ENCODE data around the gene EBLN2.

EBLN2 gene

DNA sequence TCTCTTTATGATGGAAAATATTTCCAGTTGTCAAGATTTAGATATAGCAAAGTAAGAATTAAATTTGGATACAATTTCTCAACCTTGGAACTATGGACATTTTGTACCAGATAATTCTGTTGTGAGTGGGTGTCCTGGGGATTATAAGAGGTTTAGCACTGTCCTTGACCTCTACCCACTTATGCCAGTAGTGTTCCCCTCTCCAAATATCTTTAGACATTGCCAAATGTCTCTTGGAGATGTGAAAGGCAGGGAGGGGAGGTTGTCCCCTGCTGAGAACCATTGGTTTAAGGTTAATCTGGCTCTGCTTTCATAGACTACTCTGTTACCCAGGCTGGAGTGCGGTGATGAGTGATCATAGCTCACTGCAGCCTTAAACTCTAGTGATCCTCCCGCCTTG is at the start of gene EBLN2:
TSS of gene EBLN2 (plus strand) at position 244 of the 400 bp plus-strand sequence. CDS start 423 bp downstream, outside the sequence.
- no peak for DNase-seq (ENCODE audit: low read depth)

DNA sequence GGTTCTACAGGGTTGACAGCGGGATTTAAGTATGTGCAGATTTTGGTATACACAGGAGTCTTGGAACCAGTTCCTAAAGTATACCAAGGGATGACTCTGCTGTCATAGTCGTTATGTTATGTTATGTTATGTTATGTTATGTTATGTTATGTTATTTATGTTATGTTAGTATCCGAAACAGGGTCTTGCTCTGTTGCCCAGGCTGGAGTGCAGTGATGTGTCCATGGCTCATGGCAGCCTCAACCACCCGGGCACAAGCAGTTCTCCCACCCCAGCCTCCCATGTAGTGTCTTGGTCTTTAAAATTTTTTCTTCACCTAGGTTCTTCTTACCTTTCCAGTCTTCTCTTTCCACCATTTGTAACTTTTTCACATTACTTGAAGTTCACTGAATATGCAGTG is 43.2 kb upstream of the EBLN2 start:
- no peak for DNase-seq (ENCODE audit: low read depth)

- no peak for DNase-seq (ENCODE audit: low read depth)
These were observed 42.5 kb upstream of the EBLN2 start for GRCh38 chr3:73018790-73019441.

DNA sequence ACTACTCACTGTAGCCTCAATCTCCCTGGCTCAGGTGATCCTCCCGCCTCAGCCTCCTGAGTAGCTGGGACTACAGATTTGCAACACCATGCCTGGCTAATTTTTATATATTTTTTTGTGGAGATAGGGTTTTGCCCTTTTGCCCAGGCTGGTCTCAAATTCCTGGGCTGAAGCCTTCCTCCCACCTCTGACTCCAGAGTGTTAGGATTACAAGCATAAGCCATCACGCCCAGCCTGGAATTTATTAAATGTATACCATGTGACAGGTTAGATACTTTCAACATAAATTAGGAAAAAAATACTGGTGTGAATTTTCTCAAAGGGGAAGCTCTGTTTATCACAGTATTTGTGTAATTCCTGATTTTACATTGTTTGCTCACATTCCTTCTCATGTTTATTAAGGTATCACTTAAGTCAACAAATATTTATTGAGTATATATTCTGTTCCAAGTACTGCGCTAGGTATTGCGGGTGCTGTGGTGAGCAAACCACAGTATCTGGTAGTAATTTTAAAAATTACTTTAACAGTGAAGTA is 40.1 kb upstream of the EBLN2 start:
- no peak for DNase-seq (ENCODE audit: low read depth)

DNA sequence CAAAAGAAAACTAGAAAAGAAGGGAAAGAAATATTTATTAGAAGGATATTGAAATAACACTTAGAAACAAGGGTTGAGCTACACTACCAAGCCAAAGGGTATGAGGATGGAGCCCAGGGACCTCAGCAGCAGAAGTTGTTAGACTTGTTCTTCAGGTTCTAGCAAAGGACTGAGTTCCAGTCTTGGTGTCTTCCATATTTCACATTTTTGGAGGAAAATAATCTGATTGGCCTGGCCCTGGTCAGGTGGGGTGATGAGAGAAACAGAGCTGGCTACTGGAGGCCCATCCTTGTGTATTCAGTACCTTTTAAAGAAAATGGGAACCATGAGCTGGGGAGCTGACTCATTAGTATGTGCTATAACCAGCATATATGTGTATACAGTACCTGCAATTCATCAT is 36.6 kb upstream of the EBLN2 start:
- DNase-seq (ENCODE audit: low read depth): no peak

GRCh38 chr3:73026111-73026759 is 35.2 kb upstream of the EBLN2 start:
- no peak for DNase-seq (ENCODE audit: low read depth)

DNA sequence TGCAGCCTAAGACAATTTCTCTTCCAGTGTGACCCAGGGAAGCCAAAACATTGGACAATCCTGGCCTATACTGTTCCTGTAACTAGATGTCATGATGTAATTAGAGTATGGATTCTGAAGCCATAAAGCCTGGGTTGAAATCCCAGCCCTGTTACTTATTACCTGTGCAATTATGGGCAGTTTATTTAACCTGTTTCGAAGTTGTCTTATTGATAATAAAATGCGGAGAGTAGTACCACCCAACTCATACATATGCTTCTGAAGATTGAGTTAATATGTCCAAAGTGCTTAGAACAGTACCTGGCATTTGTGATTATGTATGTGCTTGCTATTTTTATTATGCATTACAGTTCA is 34.7 kb upstream of the EBLN2 start:
- no peak for DNase-seq (ENCODE audit: low read depth)

GRCh38 chr3:73028803-73029202 is 32.7 kb upstream of the EBLN2 start:
- DNase-seq (ENCODE audit: low read depth): no peak

- DNase-seq (ENCODE audit: low read depth): no peak
These were observed 32.1 kb upstream of the EBLN2 start for GRCh38 chr3:73029321-73029796.

- DNase-seq (ENCODE audit: low read depth): no peak
These were observed 31.3 kb upstream of the EBLN2 start for GRCh38 chr3:73030073-73030597.

- DNase-seq (ENCODE audit: low read depth): no peak
These were observed 29.8 kb upstream of the EBLN2 start for GRCh38 chr3:73031573-73032103.

GRCh38 chr3:73036694-73037591 is 24.5 kb upstream of the EBLN2 start:
- no peak for DNase-seq (ENCODE audit: low read depth)

DNA sequence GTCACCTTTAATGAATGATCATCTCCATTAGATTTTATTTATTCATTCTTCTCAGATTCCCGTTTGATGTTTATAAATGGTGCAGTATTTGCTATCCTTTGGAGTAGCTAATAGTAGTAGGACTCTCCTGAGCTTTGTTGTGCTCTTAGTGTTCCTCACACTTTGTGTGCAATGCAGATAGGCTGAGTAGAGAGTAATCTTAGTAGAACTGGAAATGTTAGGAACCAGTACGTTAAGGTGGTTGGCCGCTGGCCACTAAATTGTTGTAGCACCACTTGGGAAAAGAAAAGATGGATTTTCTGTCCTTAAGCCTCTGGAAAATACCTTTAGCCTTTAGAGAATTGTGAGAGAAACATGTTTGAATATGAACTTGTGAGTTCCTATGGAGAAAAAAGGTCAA is 19.9 kb upstream of the EBLN2 start:
- DNase-seq (ENCODE audit: low read depth): no peak

DNA sequence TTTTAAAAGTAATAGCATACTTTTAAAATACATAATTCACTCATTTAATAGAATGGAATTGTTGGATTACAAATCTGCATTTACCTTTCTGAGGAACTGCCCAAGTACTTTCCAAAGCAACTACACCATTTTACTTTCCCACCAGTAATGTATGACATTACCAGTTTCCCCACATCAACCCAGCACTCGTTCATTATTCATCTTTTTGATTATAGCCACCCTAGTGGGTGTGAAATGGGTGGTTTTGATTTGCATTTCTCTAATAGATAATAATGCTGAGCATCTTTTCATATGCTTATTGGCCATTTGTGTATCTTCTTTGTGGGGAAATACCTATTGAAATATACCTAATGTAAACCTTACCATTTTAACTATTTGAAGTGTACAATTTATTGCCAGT is 18.0 kb upstream of the EBLN2 start:
- no peak for DNase-seq (ENCODE audit: low read depth)

GRCh38 chr3:73045391-73045790 is 16.1 kb upstream of the EBLN2 start:
- DNase-seq (ENCODE audit: low read depth): no peak

GRCh38 chr3:73046195-73046594 is 15.3 kb upstream of the EBLN2 start:
- DNase-seq (ENCODE audit: low read depth): no peak

- no peak for DNase-seq (ENCODE audit: low read depth)
These were observed 12.1 kb upstream of the EBLN2 start for GRCh38 chr3:73049319-73049718.

DNA sequence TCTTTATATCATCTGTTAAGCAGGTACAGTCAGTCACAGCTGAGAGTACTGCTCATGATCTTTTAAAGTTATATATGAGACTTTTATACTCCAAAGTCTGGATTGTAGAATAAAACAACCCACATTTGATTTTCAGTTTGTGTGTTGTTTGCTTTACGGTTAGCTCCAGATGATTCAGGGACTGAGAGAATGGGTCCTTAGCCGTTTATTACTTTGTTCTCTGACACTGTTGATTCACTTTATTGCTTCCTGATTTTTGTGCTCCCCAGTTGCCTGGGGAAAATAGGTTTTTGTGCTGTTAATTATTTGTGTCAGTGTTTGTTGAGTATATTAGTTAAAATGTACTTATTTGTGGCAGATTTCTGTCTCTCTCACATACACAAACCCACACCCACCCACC is 8.6 kb upstream of the EBLN2 start:
- DNase-seq (ENCODE audit: low read depth): no peak

- DNase-seq (ENCODE audit: low read depth): no peak
These were observed 5.9 kb upstream of the EBLN2 start for GRCh38 chr3:73055583-73055982.

DNA sequence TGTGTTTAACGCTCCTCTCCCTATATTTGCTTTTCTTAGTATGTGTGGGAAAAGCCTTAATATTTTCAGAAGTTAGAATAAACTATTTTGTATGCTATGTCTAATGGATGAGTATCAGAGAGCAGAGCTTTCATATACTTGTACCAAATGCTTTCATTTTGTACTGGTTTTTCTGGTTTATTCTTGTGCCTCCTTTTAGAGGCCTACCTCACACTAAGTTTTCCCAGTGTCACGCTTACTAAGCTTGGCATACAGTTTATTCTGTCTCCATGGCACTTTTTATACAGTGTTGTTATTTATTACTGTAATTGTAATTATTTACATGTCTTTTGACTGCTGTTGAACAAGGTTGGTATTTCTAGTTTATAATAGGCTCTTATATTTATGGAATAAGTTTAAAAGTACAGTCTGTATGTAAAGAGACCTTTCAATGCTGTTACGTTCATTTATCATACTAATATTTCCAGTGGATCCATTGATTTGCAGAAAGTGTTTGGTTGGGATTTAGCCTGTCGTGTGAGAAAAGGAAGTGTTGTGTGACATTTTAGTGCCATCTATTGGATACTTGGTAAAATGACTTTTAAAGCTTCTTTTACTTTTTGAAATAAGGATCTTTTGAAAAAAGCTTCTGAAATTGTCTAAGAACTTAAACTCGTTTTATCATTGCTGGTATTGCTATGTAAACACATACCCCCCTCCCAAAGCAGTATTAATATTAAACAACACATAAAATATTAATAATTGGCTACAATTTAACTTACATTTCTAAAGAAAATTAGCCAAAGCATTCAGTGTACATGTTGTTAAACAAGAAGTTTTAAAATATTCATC is 5.2 kb upstream of the EBLN2 start:
- no peak for DNase-seq (ENCODE audit: low read depth)

DNA sequence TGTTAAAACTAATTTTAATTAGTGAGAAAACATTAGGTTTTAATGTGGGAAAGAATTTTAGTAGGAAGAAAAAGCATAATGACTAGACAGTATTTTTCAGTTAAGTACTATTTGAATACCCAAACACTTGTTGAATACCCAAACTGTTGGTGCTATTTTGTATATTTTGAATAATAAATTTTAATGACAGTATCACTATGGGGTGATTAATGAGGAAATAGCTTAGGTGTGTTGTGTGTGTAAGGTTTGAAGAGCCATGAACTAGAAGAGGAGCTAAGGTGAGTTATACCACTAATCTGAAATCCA is 4.7 kb upstream of the EBLN2 start:
- no peak for DNase-seq (ENCODE audit: low read depth)
